ENCODE measurements around the gene BTBD16.

- no peak for TF ChIP-seq CTCF (IDR thresholded peaks at IDR 0.05)
- no peak for TF ChIP-seq POLR2A (IDR thresholded peaks at IDR 0.05)
- TF ChIP-seq EP300 (IDR thresholded peaks at IDR 0.05), result no peak
- no peak for TF ChIP-seq POLR2AphosphoS5 (IDR thresholded peaks at IDR 0.05)
These were observed 24.3 kb downstream of the BTBD16 start for GRCh38 chr10:122295451-122295809.

All from sigmoid colon (tissue), 4 donors.